ENCODE results near the gene DNAJB5.
"Not testable (repeated sequence)": the region's sequence is repeated elsewhere in the genome, so short reads cannot be mapped to it uniquely, and the experiment has no call there.

Gene DNAJB5

DNA sequence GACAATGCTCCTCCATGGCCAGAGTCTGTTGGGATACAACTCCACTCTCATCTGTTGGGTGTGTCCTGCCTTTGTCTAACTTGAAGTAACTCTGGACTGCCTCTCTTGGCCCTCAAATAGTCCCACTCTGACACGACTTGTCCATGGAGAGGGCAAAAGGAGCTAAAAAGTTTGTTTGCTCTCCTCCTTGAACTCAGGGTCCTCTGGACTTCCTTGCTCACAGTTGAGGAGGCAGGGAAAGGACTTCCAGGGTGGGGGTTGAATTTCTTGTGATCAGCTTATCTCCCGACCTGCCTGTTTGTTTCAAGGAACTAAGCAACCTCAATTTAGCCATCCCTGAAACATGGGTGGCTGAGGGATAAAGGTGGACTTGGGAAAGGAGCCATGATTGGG, 11.7 kb downstream of the DNAJB5 start:
- DNase-seq, result no peak

DNA sequence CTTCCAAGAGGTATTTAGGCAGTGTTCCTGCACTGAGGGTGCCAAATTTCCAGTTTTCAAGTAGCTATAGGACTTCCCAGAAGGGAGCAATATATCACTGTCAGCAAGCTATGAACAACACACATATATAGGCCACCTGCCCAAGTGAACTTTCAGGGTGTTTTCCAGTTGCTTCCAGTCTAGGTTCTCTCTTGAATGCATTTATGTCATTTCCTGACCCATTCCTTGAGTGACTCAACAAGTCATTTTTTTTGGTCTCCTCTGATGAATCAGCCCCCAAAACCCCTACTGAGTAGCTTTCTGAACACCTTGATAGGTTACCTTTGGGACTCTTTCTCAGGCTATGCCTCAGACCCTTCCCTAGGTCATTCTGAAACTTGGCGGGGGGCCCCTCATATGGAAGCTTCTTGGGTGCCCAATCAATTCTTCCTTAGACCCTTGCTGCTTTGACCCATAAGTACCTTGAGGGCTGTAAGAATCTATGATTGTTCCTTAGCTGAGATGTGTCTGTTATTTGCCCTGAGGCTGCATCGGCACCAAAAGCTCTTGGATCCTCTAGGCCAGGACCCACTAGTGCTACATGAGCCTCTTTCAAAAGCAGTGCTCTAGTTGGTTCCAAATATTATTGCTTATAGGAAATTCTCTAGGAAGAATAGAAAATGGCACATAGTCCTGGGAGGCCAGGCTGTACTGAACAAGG, 12.4 kb downstream of the DNAJB5 start:
- no peak for DNase-seq

DNA sequence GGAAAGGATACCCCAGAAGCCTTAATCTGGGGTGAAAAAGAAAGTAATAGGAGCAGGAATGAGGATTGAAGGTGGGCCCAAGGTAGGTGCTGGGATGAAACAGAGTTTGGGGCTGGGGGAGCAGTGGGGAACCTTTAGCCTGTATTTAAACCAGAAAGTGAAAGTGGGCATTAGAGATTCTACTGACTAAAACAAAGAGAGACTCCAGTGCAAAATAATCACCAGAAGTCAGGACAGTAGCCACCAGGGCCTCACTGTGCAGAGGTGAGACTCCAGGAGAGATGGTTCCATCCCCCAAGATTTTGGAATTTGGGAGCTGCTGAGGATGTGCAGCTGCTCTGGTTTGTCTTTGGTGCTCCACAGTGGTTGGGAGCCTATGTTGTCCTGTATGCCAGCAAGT, 13.1 kb downstream of the DNAJB5 start:
- no peak for DNase-seq

DNA sequence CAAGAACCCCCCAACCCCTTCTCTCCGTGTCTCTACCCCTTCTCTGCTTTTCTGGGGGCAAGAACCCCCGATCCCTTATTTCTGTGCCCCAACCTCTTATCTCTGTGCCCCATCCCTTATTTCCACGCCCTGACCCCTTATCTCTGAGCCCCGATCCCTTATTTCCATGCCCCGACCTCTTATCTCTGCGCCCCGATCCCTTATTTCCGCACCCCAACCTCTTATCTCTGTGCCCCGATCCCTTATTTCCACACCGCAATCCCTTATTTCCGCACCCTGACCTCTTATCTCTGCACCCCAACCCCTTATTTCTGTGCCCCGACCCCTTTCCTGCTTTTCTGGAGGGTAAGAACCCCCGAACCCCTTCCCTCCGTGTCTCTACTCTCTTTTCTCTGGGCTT, 14.8 kb downstream of the DNAJB5 start:
- not testable (repeated sequence) for DNase-seq

DNA sequence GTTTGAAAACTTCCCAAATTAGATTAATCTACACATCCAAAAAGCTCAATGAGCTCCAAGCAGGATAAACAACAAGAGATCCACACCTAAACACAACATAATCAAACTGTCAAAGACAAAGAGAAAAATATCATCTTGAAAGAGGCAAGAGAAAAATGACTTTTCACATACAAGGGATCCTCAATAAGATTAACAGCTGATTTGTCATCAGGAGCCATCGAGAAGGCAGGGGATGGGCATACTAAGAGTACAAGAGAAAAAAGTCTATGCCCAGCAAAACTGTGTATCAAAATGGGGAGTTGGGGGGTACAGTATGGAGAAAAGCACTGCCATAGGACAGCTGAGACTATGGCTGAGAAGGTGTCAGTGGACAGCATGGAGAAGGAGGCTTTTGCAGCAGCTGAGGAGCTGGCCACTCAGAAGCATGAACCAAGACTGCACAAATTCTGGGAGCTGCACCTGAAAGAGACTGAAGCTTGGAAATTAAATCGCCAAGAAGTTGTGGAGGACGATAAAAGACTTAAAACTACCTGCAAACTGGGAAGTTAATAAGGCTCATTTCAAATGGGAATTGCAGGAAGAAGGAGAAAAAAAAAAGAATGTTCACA, 20.9 kb downstream of the DNAJB5 start:
- DNase-seq, result no peak

DNA sequence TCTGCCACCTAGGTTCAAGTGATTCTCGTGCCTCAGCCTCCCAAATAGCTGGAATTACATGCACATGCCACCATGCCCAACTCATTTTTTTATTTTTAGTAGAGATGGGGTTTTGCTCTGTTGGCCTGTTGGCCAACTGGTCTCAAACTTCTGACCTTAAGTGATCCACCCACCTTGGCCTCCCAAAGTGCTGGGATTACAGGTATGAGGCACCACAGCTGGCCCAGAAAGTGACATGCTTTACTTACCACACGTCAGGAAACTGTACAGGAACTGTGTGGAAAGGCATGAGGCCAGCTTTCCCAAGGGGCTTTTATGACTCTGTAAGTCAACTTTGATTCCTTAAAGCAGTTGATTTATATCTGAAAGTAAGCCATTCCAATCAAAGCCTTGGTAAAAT, 25.0 kb downstream of the DNAJB5 start:
- DNase-seq, result no peak

DNA sequence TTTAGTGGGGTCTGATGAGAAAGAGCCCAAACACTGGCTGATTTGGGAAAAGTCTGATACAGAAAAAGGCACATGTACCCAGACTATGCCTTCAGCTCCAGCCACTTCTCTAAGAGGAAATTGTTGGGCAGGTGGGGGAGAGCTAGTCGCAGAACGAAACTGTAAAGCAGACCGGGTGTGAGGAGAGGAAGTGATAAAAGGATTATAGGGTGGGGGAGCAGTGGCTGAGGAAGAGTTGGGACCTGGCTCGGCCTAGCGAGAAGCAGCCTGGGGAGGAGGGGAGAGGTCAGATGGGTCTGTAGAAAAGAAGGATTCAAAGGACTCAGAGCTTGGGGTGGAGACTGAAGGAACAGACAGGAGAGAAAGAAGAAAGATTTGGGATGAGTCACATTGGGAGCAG, 33.9 kb downstream of the DNAJB5 start:
- not testable (repeated sequence) for DNase-seq

DNA sequence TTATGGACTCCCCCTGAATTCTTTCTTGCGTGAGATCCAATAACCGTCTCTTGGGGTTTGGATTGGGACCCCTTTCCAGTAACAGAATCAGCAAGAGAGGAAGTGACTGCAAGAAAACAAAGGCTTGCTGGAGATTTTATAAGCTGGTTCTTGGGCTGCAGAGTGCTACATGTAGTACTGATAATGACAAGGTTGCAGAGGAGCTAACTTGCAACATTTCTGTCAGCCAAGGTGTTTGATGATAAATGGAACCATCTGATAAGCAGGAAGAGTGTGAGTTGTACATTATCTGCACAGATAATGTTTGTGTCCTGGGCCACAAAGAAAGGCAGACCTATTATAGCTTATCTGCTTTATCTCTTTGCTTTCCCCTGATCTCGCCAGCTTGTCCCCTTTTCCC, 37.1 kb downstream of the DNAJB5 start:
- DNase-seq, result no peak

DNA sequence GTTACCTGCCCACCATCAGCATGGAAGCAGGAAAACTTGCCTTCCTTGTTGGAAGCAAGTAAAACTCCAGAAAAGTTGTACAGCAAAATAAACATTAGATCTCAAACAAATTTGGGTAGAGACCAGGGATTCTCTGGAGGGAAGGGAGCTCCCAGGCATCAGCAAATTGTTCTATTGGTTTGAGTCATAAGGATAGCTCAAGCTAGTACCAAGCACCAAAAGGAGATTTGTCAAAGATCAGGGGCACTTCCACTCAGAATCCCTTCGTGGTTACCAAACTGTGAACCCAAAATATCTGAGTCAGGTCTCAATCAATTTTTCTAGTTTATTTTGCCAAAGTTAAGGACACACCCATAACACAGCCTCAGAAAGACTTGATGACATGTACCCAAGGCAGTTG, 37.8 kb downstream of the DNAJB5 start:
- no peak for DNase-seq

DNA sequence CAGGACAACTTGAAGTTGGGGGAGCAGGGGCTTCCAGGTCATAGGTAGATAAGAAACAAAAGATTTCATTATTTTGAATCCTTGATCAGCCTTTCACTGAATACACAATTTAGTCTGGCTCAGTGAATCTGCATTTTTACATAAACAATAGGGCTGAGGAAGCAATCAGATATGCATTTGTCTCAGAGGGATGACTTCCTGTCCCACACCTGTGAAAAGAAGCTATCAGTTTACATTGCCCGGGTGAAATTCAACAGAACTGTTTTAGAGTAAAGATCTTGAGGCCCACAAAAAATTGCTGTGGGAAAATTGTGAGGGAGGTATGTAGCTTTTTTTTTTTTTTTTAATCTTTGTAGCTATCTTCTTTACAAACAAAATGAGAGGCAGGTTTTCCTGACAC, 38.3 kb downstream of the DNAJB5 start:
- no peak for DNase-seq

DNA sequence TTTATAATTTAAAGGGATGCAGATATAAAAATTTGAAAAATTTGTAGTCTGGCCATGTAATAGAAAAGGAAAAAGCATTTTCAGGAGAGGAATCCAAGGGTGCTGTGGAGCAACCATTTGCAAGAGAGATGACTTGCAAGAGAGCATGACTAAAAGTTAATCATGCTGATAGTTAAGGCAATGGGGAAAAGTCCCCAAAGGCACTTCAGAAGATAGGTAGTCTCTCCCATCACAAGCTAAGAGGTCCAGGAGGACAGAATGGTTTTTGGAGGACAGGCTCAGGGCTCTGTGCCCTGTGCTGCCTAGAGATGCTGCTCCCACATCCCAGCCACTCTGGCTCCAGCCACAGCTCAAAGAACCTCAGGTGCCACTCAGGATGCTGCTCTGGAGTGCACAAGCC, 38.8 kb downstream of the DNAJB5 start:
- no peak for DNase-seq

DNA sequence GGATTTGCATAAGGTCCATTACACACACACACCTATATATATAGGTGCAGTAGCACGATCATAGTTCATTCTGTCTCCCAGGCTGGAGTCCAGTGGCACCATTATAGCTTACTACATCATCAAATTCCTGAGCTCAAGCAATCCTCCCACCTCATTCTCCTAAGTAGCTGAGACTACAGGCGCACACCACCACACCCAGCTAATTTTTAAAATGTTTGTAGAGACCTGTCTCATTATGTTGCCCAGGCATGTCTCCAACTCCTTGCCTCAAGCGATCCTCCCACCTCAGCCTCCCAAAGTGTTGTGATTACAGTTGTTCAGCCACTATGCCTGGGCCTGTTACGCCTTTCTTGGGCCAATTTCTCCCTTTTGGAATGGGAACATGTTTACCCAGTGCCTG, 39.7 kb downstream of the DNAJB5 start:
- no peak for DNase-seq

DNA sequence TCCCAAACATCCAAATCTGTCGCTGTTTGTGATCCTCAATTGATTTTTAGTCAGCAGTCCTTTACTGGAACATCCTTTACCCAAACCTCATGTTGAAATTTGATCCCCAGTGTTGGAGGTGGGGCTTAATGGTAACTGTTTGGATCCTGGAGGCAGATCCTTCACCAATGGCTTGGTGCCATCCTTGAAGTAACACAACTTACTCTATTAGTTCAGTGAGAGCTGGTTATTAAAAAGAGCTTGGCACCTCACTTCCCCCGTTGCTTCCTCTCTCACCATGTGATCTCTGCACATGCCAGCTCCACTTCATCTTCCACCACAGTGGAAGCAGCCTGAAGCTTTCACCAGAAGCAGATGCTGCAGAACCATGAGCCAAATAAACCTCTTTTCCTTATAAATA, 40.3 kb downstream of the DNAJB5 start:
- no peak for DNase-seq

DNA sequence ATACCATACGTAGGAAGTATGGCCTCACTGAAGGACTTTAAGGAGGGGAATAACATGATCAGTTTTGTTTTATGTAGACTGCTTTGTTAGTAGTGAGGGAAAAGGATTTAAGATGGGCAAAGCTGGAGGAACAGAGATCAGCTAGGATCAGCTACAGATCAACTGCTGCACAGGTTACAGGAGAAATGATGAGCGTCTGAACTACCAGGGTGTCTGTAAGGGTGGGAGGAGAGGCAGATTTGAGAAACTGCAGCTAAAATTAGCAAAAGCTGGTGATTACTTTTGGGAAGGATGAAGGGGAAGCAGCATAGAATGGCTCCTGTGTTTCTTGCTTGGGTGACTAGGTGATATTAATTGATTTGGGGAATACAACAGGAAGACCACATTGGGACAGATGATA, 43.6 kb downstream of the DNAJB5 start:
- DNase-seq, result no peak

DNA sequence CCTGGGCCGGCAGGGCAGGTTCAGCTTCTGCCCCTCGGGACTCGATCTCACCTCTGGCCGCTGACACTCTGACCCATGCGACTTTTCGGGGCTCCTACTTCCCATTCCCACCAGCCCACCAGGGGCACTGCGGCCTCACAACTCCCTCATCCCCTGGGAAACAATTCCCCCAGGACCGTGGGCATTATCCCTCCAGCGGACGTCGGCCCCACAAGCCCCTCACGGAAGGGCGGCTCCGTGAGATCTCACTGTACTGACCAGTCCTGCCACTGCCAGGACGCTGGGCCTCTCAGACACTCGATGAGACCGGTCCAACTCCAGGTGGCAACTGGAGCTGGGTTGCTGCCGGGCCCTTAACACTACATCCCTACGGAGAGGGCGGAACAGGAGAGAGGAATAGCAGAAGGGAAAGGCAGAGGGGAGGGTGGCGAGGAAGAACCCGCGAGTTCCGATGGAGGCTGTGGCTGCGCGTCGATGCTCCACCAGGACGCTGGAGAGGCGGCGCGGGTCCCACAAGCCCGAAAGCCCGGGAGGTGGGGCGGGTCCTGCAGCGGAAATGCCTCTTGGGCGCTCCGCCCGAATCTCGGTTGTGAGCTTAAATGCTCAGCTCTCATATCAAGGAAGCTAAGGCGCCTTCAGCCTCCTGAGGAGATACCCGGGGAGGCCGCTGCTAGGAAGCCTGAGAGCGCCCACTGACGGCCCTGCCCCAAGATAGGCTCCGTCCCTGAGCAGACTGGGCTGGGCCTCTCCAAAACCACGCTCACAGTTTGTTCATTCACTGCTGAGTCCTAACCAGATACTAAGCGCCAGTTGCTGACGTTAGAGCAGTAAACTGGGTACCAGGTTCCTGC, 46.5 kb downstream of the DNAJB5 start:
- peak; percentile 3 for DNase-seq

DNA sequence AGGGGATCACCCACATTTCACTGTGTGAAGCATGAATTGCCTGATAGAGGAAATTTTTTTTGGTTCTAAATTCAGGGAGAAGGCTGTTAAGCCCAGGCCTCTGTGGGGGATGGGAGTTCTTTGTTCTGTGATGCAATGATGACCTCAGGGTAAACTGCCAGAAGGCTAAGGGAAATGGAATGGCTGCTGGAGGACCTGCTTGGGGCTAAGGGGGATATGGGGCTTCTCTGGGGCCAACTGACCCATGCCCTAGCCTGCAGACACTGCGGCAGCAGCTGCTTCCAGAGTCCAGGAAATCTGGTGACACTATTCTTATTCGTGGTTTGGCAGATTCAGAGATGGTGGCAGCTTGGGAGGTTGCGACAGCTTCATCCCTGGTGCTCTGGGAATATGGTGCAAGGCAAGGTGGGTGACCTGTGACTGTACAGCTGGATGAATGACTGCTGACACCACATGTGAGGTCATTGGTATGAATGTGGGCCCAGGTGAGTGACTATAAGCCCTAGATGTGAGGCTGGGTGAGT, 52.6 kb downstream of the DNAJB5 start:
- no peak for DNase-seq

DNA sequence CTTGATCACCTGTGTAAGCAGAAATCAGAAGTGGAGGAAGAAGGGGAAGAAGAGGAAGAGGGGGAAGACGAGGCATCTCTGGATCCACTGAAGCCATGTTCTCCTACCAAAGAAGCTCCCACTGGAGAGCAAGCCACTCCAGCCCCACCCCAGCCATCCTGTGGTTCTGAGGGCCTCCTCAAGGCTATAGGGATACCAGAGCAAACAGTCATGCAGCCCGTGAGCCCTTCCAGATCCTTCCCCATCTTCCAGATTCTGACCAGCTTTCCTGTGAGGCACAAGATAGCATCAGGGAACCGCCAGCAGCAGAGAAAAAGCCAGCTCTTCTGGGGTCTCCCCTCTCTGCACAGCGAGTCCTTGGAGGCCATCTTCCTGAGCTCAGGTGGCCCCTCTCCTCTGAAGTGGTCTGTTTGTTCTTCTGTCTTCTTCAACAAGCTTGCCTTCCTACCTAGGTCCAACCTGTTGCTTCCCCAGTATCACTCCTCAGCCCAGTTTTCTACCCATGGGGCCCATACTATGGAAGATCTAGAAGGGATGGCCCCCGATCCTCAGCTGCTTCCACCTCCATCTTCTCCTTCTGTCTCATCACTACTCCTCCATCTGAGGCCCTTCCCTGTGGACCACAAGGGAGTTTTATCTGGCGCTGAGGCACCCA, 53.5 kb downstream of the DNAJB5 start:
- DNase-seq, result no peak

DNA sequence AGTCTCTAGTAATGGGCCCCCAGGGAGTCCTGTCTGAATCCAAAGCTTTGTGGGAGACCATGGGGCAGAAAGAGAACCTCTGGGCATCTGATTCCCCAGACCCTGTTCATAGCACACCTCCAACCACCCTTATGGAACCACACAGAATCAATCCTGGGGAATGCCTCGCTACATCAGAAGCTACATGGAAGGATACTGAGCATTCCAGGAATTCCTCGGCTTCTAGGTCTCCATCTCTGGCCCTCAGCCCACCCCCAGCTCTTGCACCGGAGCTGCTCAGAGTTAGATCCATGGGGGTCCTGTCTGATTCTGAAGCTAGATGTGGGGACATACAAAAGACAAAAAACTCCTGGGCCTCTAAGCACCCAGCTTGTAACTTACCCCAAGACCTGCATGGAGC, 54.5 kb downstream of the DNAJB5 start:
- no peak for DNase-seq
